ENCODE results near the gene APC2.

DNA sequence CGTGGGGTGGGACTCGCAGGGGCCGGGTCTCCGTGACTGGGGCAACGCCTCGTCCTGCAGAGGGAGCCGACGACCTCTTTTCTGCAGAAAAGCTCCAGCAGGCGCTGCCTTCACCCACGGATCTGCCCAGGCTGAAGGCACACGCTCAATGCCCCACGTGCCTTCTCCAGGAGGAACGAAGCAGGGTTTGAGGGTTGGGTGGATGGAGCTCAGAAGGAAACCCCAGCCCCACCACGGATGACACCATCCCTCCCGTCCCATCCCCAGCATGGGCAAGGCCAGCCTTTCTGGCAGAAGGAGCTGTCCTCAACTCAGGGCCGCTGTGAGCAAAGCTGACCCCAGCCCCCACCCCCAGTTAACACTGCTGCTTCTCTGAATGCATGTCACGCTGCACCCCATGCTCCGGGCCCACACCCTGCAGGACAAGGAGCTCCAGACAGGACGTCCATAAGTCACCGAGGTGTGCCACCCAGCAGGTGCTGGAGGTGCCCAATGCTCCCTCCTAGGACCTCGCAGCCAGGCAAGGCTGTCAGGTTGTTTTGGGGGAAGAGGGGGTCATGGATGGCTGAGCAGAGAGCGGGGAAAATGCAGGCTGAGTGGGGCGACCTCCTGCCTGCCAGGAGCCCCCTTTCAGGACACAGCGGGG is 21.7 kb downstream of the APC2 start:
- TF ChIP-seq POLR2AphosphoS5 (IDR thresholded peaks at IDR 0.05; ENCODE audit: borderline replicate concordance, low read depth, low read length) (no peak; the same call in 1 of the 2 replicates), EZH2 (IDR thresholded peaks at IDR 0.05) (no peak), FOXP2 (optimal IDR thresholded peaks at IDR 0.05; ENCODE audit: control extremely low read depth, extremely low read length, insufficient read depth) (no peak)

All from SK-N-MC (cell line).